T47D (cell line): ENCODE results near the gene CSF2RB.

Source experiments
- DNase-seq, 2 experiments: peaks; one replicate each; pipeline versions ENCODE4 v3.0.0 to v3.0.0-alpha.2; 2011 to 2012; ENCODE audit warnings: low read depth in 1 of 2, low spot score in 1 of 2
- JUND ChIP-seq: IDR thresholded peaks from 2 replicates; pipeline ENCODE4 v1.6.1; 2012; ENCODE audit warnings: low read depth
- in situ Hi-C: cut with HindIII; loops from 2 replicates; pipeline ENCODE4 v1.10.0; 2016; ENCODE audit warnings: low sequenced_read_pairs, low pct_unique_long_range_greater_than_20kb

The CSF2RB gene

DNA sequence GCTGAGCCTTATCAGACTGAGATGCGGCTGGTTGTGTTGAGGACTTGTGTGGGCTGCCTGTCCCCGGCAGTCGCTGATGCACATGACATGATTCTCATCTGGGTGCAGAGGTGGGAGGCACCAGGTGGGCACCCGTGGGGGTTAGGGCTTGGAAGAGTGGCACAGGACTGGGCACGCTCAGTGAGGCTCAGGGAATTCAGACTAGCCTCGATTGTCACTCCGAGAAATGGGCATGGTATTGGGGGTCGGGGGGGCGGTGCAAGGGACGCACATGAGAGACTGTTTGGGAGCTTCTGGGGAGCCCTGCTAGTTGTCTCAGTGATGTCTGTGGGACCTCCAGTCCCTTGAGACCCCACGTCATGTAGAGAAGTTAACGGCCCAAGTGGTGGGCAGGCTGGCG is 25.5 kb downstream of the CSF2RB start:
- in situ Hi-C loops = no loop called here
- no peak for DNase-seq
- no peak for TF ChIP-seq JUND

- no peak for TF ChIP-seq JUND
- DNase-seq = peak in 1 of 2 experiments; percentile 13
Measured at GRCh38 chr22:36940676-36941075, 27.2 kb downstream of the CSF2RB start.

GRCh38 chr22:36942556-36942955 is 29.1 kb downstream of the CSF2RB start:
- TF ChIP-seq JUND = no peak
- in situ Hi-C loops = no loop called here
- DNase-seq = no peak

More at GRCh38 chr22:36940676-36941075, 27.2 kb downstream of the CSF2RB start:
- in situ Hi-C loops = no loop called here

DNA sequence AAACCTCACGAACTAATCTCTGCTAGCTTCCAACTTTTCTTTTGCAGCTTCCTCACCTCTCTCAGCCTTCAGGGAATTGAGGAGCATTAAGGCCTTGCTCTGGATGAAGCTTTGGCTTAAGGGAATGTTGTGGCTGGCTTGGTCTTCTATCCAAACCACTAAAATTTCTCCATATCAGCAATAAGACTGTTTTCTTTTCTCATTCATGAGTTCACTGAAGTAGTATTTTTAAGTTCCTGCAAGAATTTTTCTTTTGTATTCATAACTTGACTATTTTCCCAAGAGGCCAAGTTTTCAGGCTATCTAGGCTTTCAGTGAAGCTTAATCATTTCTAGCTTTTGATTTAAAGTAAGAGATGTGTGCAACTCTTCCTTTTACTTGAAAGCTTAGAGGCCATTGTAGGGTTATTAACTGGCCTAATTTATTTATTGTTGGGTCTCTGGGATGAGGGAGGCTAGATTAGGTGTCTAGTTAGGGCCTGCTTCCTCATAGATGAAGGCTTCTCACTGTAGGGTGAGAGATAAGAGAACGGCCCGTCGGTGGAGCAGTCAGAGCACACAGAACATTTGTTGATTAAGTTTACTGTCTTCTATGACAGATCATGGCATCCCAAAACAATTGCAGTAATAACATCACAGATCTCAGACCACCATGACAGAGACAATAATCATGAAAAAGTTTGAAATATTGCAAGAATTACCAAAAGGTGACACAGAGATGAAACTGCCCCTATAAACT is 33.2 kb downstream of the CSF2RB start:
- DNase-seq = no peak
- no peak for TF ChIP-seq JUND
- in situ Hi-C loops = no loop called here

GRCh38 chr22:36948273-36949225 is 35.1 kb downstream of the CSF2RB start:
- TF ChIP-seq JUND = no peak
- DNase-seq = no peak

GRCh38 chr22:36950797-36951590 is 37.6 kb downstream of the CSF2RB start:
- in situ Hi-C loops = no loop called here
- no peak for DNase-seq
- no peak for TF ChIP-seq JUND

More at GRCh38 chr22:36948273-36949225, 35.1 kb downstream of the CSF2RB start:
- in situ Hi-C loops = no loop called here

GRCh38 chr22:36951746-36952145 is 38.3 kb downstream of the CSF2RB start:
- no peak for TF ChIP-seq JUND
- no peak for DNase-seq
- in situ Hi-C loops = no loop called here

- DNase-seq = peak in 1 of 2 experiments; percentile 42
- no peak for TF ChIP-seq JUND
- in situ Hi-C loops = no loop called here
Measured at GRCh38 chr22:36953239-36954080, 40.0 kb downstream of the CSF2RB start.

DNA sequence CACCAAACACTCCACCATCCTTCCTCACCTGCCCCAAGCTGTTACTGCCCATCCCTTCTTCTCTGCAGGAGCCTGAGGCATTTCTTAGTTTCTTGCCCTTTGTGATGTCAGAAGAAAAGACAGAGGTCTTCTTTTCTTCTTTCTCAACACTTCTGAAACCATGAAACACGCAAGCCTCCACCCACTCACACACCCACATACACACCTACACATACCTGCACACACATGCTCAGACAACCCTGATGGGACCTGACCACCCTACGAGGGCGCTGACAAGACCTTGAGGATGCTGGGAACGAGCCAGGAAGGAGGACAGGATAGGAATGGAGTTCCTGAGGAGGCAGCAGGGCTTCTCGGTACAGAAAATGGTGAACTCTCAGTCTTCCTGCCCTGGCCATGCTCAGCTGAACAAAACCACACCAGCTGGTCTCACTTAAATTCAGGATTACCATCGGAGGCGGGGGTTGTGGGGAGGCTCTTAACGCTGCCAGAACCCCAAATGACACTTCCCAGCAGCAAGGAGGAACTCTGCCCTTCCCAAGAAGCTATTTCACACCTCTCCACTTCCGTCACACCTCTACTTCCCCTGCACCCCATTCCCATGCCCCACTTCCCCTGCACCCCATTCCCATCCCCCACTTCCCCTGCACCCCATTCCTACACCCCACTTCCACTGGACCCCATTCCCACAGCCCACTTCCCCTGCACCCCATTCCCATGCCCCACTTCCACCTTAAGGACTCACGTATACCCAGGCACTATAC is 41.0 kb downstream of the CSF2RB start:
- in situ Hi-C loops = no loop called here
- DNase-seq = no peak
- no peak for TF ChIP-seq JUND

GRCh38 chr22:36955691-36956090 is 42.3 kb downstream of the CSF2RB start:
- in situ Hi-C loops = no loop called here

GRCh38 chr22:36958366-36958765 is 44.9 kb downstream of the CSF2RB start:
- DNase-seq = no peak
- in situ Hi-C loops = no loop called here
- no peak for TF ChIP-seq JUND

More at GRCh38 chr22:36955691-36956090, 42.3 kb downstream of the CSF2RB start:
- DNase-seq = no peak
- TF ChIP-seq JUND = no peak
